ENCODE results near the gene FOXD4L1. TPM values are rescaled to one million over a fixed set of nuclear protein-coding genes. Genes with fewer than 3 reads are reported as not detected.
"Not testable (repeated sequence)": the region's sequence is repeated elsewhere in the genome, so short reads cannot be mapped to it uniquely, and the experiment has no call there.

Gene FOXD4L1
- total RNA-seq, result 0.11 TPM
- long read RNA-seq, result 0 reads

DNA sequence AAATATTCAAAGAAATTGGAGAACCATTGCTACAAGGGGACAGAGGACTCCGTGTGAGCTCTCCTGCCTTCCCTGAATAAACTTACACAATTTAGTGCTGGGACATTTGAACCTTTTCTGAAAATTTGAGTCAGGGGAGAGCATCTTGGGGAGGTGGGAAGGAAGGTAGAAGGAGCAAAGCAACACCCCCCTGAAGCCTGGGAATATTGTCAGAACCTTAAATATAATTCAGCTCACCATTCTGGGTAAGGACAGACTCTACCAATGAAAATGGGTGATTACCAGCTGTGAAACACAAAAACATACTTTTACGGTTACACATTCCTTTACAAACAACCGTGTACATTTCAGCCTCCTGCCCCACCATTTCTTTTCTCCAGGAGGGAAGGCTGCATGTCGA lies at the start of gene FOXD4L1:
TSS of gene FOXD4L1 (plus strand) at position 301 of the 400 bp plus-strand sequence. CDS start 592 bp downstream, outside the sequence.
- H3K27ac ChIP-seq (replicated peaks); DNase-seq; H3K4me3 ChIP-seq; H3K9me3 ChIP-seq (replicated peaks); H3K36me3 ChIP-seq; intact Hi-C loops (cut with micrococcal nuclease): not testable (repeated sequence)
- Histone ChIP-seq H3K4me1 (peaks cover 18% of the 10 kb centered on the region), H3K27me3 (ENCODE audit: low read depth) (peaks cover 45% of the 10 kb centered on the region)

- H3K27ac ChIP-seq (replicated peaks); DNase-seq; H3K9me3 ChIP-seq (replicated peaks); H3K27me3 ChIP-seq (ENCODE audit: low read depth); intact Hi-C loops (cut with micrococcal nuclease); H3K4me3 ChIP-seq; H3K36me3 ChIP-seq; H3K4me1 ChIP-seq: not testable (repeated sequence)
Measured at GRCh38 chr2:113465770-113466169, 32.7 kb upstream of the FOXD4L1 start.

DNA sequence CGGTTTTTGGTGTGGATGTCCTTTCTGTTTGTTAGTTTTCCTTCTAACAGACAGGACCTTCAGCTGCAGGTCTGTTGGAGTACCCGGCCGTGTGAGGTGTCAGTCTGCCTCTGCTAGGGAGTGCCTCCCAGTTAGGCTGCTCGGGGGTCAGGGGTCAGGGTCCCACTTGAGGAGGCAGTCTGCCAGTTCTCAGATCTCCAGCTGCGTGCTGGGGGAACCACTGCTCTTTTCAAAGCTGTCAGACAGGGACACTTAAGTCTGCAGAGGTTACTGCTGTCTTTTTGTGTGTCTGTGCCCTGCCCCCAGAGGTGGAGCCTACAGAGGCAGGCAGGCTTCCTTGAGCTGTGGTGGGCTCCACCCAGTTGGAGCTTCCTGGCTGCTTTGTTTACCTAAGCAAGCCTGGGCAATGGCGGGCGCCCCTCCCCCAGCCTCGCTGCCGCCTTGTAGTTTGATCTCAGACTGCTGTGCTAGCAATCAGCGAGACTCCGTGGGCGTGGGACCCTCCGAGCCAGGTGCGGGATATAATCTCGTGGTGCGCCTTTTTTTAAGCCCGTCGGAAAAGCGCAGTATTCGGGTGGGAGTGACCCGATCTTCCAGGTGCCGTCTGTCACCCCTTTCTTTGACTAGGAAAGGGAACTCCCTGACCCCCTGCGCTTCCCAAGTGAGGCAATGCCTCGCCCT lies 21.6 kb upstream of the FOXD4L1 start:
- DNase-seq; H3K36me3 ChIP-seq; H3K4me3 ChIP-seq; intact Hi-C loops (cut with micrococcal nuclease); H3K27me3 ChIP-seq (ENCODE audit: low read depth); H3K27ac ChIP-seq (replicated peaks); H3K9me3 ChIP-seq (replicated peaks); H3K4me1 ChIP-seq: not testable (repeated sequence)

DNA sequence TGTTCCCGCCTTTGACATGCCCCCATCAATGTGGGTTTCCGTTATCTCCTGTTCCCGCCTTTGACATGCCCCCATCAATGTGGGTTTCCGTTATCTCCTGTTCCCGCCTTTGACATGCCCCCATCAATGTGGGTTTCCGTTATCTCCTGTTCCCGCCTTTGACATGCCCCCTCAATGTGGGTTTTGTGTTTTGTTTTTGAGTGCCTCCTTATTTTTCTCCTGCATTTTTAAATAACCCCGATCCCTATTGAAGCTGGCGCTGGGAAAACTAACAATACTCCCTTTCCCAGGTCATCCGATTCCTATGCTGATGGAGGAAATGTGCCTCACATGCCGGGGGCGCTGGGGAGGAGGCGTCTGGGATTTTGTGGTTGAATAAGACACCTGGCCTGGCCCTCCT lies 1.9 kb upstream of the FOXD4L1 start:
- H3K36me3 ChIP-seq; DNase-seq; H3K4me1 ChIP-seq; intact Hi-C loops (cut with micrococcal nuclease); H3K27ac ChIP-seq (replicated peaks); H3K4me3 ChIP-seq; H3K9me3 ChIP-seq (replicated peaks): not testable (repeated sequence)
- peaks cover 29% of the 10 kb centered on the region for H3K27me3 ChIP-seq (ENCODE audit: low read depth)

GRCh38 chr2:113499019-113499885 lies 787 bp downstream of the FOXD4L1 start:
- intact Hi-C loops (cut with micrococcal nuclease); H3K9me3 ChIP-seq (replicated peaks); H3K36me3 ChIP-seq; H3K4me3 ChIP-seq; H3K27ac ChIP-seq (replicated peaks); DNase-seq: not testable (repeated sequence)
- Histone ChIP-seq H3K27me3 (ENCODE audit: low read depth) (peaks cover 54% of the 10 kb centered on the region), H3K4me1 (peaks cover 27% of the 10 kb centered on the region)

- H3K4me3 ChIP-seq; H3K27ac ChIP-seq (replicated peaks); intact Hi-C loops (cut with micrococcal nuclease); H3K36me3 ChIP-seq; H3K9me3 ChIP-seq (replicated peaks); DNase-seq: not testable (repeated sequence)
- Histone ChIP-seq H3K27me3 (ENCODE audit: low read depth) (peaks cover 59% of the 10 kb centered on the region), H3K4me1 (peaks cover 28% of the 10 kb centered on the region)
Measured at GRCh38 chr2:113499886-113500722, 1.6 kb downstream of the FOXD4L1 start.

GRCh38 chr2:113500723-113501038 lies 2.2 kb downstream of the FOXD4L1 start:
- H3K27me3 ChIP-seq (ENCODE audit: low read depth), result peaks cover 65% of the 10 kb centered on the region
- intact Hi-C loops (cut with micrococcal nuclease), result not testable (repeated sequence)

GRCh38 chr2:113502216-113503093 lies 4.0 kb downstream of the FOXD4L1 start:
- Histone ChIP-seq H3K4me3 (peak overlapping the region; percentile 70), H3K27me3 (ENCODE audit: low read depth) (peaks cover 81% of the 10 kb centered on the region), H3K4me1 (peaks cover 28% of the 10 kb centered on the region)
- DNase-seq; intact Hi-C loops (cut with micrococcal nuclease); H3K9me3 ChIP-seq (replicated peaks); H3K36me3 ChIP-seq; H3K27ac ChIP-seq (replicated peaks): not testable (repeated sequence)

More at GRCh38 chr2:113500723-113501038, 2.2 kb downstream of the FOXD4L1 start:
- H3K9me3 ChIP-seq (replicated peaks); DNase-seq; H3K36me3 ChIP-seq; H3K27ac ChIP-seq (replicated peaks); H3K4me3 ChIP-seq: not testable (repeated sequence)
- peaks cover 28% of the 10 kb centered on the region for H3K4me1 ChIP-seq

- H3K9me3 ChIP-seq (replicated peaks); H3K36me3 ChIP-seq; H3K27ac ChIP-seq (replicated peaks); intact Hi-C loops (cut with micrococcal nuclease): not testable (repeated sequence)
- H3K27me3 ChIP-seq (ENCODE audit: low read depth), result peaks cover 89% of the 10 kb centered on the region
- H3K4me3 ChIP-seq, result peak overlapping the region; percentile 70
- H3K4me1 ChIP-seq, result peaks cover 28% of the 10 kb centered on the region
- DNase-seq, result peak; percentile 32
Measured at GRCh38 chr2:113503094-113504042, 4.9 kb downstream of the FOXD4L1 start.

DNA sequence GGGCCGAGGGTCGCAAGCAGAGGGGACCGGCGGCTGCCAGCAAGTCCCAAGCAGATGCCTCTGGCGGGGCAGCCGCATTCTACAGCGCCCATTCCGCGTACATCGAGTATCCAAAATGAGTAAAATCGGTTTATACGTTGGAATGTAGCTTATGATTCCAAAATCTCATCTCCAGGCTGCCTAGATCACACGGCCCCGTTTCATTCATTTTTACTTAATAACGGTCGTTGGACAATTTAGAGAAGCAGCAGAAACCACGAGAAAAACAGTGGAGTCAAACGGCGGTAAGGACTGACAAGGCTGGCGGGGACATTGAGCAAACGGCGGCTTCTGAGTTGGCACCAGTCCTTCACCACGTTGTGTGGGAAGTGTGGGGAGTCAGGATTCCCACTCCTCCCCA lies 5.6 kb downstream of the FOXD4L1 start:
- peaks cover 89% of the 10 kb centered on the region for H3K27me3 ChIP-seq (ENCODE audit: low read depth)

GRCh38 chr2:113507394-113508140 lies 9.1 kb downstream of the FOXD4L1 start:
- H3K27ac ChIP-seq (replicated peaks); H3K4me3 ChIP-seq; DNase-seq; H3K36me3 ChIP-seq; H3K9me3 ChIP-seq (replicated peaks); intact Hi-C loops (cut with micrococcal nuclease): not testable (repeated sequence)
- peaks cover 71% of the 10 kb centered on the region for H3K27me3 ChIP-seq (ENCODE audit: low read depth)
- H3K4me1 ChIP-seq, result peaks cover 18% of the 10 kb centered on the region

More for the DNA sequence above, 5.6 kb downstream of the FOXD4L1 start:
- H3K36me3 ChIP-seq; intact Hi-C loops (cut with micrococcal nuclease); H3K27ac ChIP-seq (replicated peaks); DNase-seq; H3K9me3 ChIP-seq (replicated peaks): not testable (repeated sequence)
- H3K4me1 ChIP-seq, result peaks cover 28% of the 10 kb centered on the region
- peak overlapping the region; percentile 70 for H3K4me3 ChIP-seq
